OCI-LY7 (cell line): ENCODE results near the gene PCED1B.

Source experiments
- CTCF ChIP-seq: fragments of 200-600 bp; sonication (generic); conservative IDR thresholded peaks from 2 replicates; pipeline ENCODE4 v1.5.1; 2014; ENCODE audit warnings: mild to moderate bottlenecking, antibody characterized with exemption, low read length, moderate library complexity, mixed read lengths
- EZH2phosphoT487 ChIP-seq: fragments of 200-600 bp; sonication (generic); IDR thresholded peaks from 2 replicates; pipeline ENCODE4 v1.6.1; 2018; ENCODE audit warnings: low read depth, borderline replicate concordance, mild to moderate bottlenecking, mixed run types, antibody characterized with exemption, low read length, moderate library complexity, mixed read lengths

DNA sequence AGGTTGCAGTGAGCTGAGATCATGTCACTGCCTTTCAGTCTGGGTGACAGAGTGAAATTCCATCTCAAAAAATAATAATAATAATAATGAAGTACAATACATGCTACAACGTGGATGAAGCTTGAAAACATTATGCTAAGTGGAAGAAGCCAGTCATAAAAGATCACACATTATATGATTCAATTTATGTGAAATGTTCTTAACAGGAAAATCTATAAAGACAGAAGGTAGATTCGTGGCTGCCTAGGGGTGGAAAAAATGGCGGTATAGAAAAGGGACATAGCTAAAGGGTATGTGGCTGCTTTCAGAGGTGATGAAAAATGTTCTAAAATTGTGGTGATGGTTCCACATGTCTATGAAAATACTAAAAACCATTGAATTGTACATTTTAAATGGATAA lies 41.3 kb downstream of the PCED1B start:
- TF ChIP-seq CTCF, result no peak
- no peak for TF ChIP-seq EZH2phosphoT487
